ENCODE measurements around the gene IL17RE. TPM values are rescaled to one million over a fixed set of nuclear protein-coding genes. Genes with fewer than 3 reads are reported as not detected.
A peak's percentile ranks its signal among the peaks of the same experiment; 100 is the strongest.
"Not testable (repeated sequence)": the region's sequence is repeated elsewhere in the genome, so short reads cannot be mapped to it uniquely, and the experiment has no call there.

IL17RE gene
- total RNA-seq, 3 donors from 2014 or later: 41.8 to 116 (median 82.8) TPM

GRCh38 chr3:9861626-9862130 is 41.0 kb upstream of the IL17RE start:
- H3K4me3 ChIP-seq: no peak overlapping the region
- DNase-seq (no peak), ATAC-seq (no peak)
- no peaks in the 10 kb centered on the region for H3K9me3 ChIP-seq
- intact Hi-C loops (cut with DNase I, micrococcal nuclease): no loop called here
- no peak for TF ChIP-seq CTCF (IDR thresholded peaks at IDR 0.05)
- H3K36me3 ChIP-seq (ENCODE audit: low read depth): no peaks in the 10 kb centered on the region
- H3K4me1 ChIP-seq (ENCODE audit: low read depth): peaks cover 12% of the 10 kb centered on the region

GRCh38 chr3:9862391-9863057 is 40.1 kb upstream of the IL17RE start:
- no peak overlapping the region for H3K4me3 ChIP-seq
- ATAC-seq: peak; percentile 93
- intact Hi-C loops (cut with DNase I, micrococcal nuclease): no loop called here
- TF ChIP-seq CTCF (IDR thresholded peaks at IDR 0.05): peak; percentile 28
- peak; percentile 61 to 78 (median 72) for DNase-seq
- peaks cover 12% of the 10 kb centered on the region for H3K4me1 ChIP-seq (ENCODE audit: low read depth)
- no peaks in the 10 kb centered on the region for H3K9me3 ChIP-seq
- H3K36me3 ChIP-seq (ENCODE audit: low read depth): no peaks in the 10 kb centered on the region

GRCh38 chr3:9863058-9863772 is 39.4 kb upstream of the IL17RE start:
- DNase-seq (no peak), ATAC-seq (peak; percentile 43)
- H3K4me1 ChIP-seq (ENCODE audit: low read depth): peaks cover 12% of the 10 kb centered on the region
- TF ChIP-seq CTCF (IDR thresholded peaks at IDR 0.05): no peak
- intact Hi-C loops (cut with DNase I, micrococcal nuclease): no loop called here
- no peaks in the 10 kb centered on the region for H3K36me3 ChIP-seq (ENCODE audit: low read depth)
- H3K9me3 ChIP-seq: no peaks in the 10 kb centered on the region
- H3K4me3 ChIP-seq: no peak overlapping the region

- H3K4me1 ChIP-seq (ENCODE audit: low read depth): peaks cover 12% of the 10 kb centered on the region
- intact Hi-C loops (cut with DNase I, micrococcal nuclease): no loop called here
- H3K9me3 ChIP-seq: no peaks in the 10 kb centered on the region
- TF ChIP-seq CTCF (IDR thresholded peaks at IDR 0.05): no peak
- H3K4me3 ChIP-seq: no peak overlapping the region
- DNase-seq: peak in 2 of 3 donors; percentile 25 to 42
- no peaks in the 10 kb centered on the region for H3K36me3 ChIP-seq (ENCODE audit: low read depth)
- no peak for ATAC-seq
Observed at GRCh38 chr3:9864200-9864927, 38.3 kb upstream of the IL17RE start.

- not testable (repeated sequence) for ATAC-seq, H3K4me3 ChIP-seq
Observed at GRCh38 chr3:9865125-9865637, 37.5 kb upstream of the IL17RE start.

More at GRCh38 chr3:9865125-9865637, 37.5 kb upstream of the IL17RE start:
- H3K4me1 ChIP-seq (ENCODE audit: low read depth): peaks cover 12% of the 10 kb centered on the region
- intact Hi-C loops (cut with DNase I, micrococcal nuclease); H3K36me3 ChIP-seq (ENCODE audit: low read depth); DNase-seq; H3K9me3 ChIP-seq: not testable (repeated sequence)

Measured in mucosa of descending colon (tissue), 3 donors.